HG03439 (cell line): ENCODE measurements around the gene SEPTIN8.
"Not testable (repeated sequence)": the region's sequence is repeated elsewhere in the genome, so short reads cannot be mapped to it uniquely, and the experiment has no call there.

ENCODE experiments used
- ATAC-seq: cut with Tn5 transposase; IDR thresholded peaks from one replicate; pipeline ENCODE4 v1.9.1; 2021; ENCODE audit warnings: mild to moderate bottlenecking, moderate library complexity; ENCODE audit not compliant: unreplicated experiment

SEPTIN8 gene

DNA sequence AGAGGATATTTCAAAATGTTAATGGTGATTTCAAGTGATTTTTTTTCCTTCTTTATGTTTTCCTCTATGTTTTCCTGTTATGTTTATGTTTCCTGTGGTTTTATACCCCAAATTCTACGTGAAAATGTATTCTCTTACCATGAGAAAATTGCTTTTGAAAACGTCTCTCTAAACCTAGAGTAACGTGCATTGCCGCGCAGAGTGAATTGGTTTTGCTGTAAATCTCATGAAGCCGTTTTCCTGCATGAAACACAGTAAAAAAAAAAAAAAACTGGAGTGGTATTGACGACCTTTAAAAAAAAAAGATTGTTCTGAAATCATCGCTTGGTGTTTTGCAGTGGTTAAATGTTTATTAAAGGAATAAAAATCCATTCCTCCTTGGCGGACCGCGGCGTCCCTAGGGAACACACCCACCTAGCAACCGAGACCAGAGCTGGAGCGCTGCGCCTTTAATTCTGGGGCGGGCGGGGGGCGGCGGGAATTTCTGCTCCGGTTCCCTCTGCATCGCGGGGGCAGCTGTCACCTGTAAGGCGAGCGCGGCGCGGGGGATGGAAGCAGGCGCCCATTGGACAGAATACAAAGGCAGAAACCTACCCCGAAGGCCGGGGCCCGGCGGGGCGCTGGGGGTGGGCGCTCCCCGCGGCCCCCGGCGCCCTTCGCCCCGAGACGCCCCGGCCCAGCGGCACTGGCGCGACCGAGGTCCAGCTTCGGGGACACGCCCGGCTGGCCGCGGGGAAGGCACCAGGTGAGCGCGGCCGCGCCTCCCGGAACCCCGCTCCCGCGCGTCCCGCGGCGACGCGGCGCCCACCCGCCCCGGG lies 36.0 kb upstream of the SEPTIN8 start, which contains the start of gene SOWAHA:
SOWAHA (plus strand) TSS at position 522 of the 818 bp plus-strand sequence. CDS start 320 bp downstream, outside the sequence.
- ATAC-seq = no peak

GRCh38 chr5:132812123-132812765 lies 35.2 kb upstream of the SEPTIN8 start:
- ATAC-seq = no peak

DNA sequence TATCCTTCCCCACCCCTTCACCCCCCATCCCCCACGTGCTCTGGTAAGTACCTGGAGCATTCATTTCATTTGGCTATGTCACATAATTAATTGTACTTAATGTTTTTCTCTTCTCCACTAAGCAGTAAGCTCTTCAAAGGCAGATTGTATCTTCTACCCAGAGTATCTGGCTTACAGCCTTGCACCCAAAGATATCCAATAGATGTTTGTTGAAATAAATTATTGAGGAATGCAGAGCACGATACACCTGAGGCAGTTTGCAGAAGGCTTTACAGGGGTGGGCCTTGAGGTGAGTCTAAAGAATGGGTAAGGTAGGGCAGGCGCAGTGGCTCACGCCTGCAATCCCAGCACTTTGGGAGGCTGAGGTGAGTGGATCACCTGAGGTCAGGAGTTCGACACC lies 33.6 kb upstream of the SEPTIN8 start:
- no peak for ATAC-seq

GRCh38 chr5:132808866-132809265 lies 31.8 kb upstream of the SEPTIN8 start:
- no peak for ATAC-seq

- no peak for ATAC-seq
Measured at GRCh38 chr5:132808448-132808847, 31.4 kb upstream of the SEPTIN8 start.

DNA sequence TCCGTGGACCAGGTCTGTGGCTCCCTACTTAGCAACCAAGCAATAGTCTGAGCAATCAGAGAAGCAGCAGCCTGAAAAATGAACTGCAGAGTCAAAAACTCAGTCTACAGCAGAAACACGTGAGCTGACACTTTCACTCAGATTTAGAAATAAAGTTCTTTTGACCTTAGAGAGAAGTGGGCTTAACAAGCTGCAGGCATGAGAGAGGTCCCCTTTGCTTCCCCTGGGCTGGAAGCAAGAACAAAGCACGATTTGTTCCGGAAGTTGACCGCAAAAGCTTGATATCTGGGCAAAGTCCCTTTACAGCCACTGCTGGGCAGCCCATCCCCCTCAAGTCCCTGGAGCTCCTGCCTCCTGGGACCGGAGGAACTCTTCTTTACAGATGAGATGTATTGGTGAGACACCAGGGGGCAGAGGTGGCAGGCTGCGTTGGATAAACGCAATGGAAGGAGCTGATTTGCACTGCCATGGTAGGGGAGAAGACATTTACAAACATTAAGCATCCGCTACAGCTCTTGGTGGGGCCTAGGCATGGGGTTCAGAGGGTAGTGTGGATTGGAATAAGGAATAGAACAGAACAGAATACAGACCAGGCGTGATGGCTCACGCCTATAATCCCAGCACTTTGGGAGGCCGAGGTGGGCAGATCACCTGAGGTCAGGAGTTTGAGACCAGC lies 30.3 kb upstream of the SEPTIN8 start:
- ATAC-seq = no peak

DNA sequence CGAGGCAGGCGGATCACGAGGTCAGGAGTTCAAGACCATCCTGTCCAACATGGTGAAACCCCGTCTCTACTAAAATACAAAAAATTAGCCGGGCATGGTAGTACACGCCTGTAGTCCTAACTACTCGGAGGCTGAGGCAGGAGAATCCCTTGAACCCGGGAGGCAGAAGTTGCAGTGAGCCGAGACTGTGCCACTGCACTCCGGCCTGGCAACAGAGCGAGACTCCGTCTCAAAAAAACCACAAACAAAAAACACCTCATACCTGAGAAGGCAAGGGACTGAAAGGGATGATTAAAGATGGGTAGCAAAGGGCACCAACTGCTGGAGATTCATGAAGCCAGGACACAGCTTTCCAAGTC lies 29.7 kb upstream of the SEPTIN8 start:
- ATAC-seq = not testable (repeated sequence)

DNA sequence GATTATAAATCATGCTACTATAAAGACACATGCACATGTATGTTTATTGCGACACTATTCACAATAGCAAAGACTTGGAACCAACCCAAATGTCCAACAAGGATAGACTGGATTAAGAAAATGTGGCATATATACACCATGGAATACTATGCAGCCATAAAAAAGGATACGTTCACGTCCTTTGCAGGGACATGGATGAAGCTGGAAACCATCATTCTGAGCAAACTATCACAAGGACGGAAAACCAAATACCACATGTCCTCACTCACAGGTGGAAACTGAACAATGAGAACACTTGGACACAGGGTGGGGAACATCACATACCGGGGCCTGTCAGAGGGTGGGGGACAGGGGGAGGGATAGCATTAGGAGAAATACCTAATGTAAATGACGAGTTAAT lies 28.8 kb upstream of the SEPTIN8 start:
- ATAC-seq = not testable (repeated sequence)

DNA sequence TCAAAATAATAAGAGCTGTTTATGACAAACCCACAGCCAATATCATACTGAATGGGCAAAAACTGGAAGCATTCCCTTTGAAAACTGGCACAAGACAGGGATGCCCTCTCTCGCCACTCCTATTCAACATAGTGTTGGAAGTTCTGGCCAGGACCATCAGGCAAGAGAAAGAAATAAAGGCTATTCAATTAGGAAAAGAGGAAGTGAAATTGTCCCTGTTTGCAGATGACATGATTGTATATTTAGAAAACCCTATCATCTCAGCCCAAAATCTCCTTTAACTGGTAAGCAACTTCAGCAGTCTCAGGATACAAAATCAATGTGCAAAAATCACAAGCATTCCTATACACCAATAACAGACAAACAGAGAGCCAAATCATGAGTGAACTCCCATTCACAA lies 27.2 kb upstream of the SEPTIN8 start:
- not testable (repeated sequence) for ATAC-seq

GRCh38 chr5:132802685-132803066 lies 25.6 kb upstream of the SEPTIN8 start:
- not testable (repeated sequence) for ATAC-seq

GRCh38 chr5:132802044-132802684 lies 25.1 kb upstream of the SEPTIN8 start:
- ATAC-seq = no peak

DNA sequence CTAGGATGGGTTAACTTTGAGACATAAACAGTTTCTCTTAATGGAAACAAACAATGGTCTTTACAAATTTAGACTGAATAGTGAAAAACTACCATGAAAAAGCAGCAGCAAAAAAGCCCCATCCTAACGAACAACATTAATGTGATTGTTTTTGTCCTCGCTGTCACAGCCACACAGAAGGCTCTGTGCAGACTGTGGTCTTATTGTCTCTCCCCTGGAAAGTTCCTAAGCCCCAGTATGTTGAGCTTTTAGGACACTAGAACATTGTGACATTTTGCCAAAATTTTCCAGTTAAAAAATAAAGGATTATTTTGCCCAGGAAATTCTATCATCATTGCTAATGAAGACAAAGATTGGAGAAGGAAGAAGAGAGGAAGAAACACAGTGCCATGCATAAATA lies 23.5 kb upstream of the SEPTIN8 start:
- ATAC-seq = no peak

- no peak for ATAC-seq
Measured at GRCh38 chr5:132799392-132799791, 22.4 kb upstream of the SEPTIN8 start.

- ATAC-seq = no peak
Measured at GRCh38 chr5:132797651-132798050, 20.6 kb upstream of the SEPTIN8 start.

- ATAC-seq = no peak
Measured at GRCh38 chr5:132791026-132791425, 14.0 kb upstream of the SEPTIN8 start.

- no peak for ATAC-seq
Measured at GRCh38 chr5:132790201-132790865, 13.3 kb upstream of the SEPTIN8 start.

- ATAC-seq = no peak
Measured at GRCh38 chr5:132788990-132789886, 12.2 kb upstream of the SEPTIN8 start.

DNA sequence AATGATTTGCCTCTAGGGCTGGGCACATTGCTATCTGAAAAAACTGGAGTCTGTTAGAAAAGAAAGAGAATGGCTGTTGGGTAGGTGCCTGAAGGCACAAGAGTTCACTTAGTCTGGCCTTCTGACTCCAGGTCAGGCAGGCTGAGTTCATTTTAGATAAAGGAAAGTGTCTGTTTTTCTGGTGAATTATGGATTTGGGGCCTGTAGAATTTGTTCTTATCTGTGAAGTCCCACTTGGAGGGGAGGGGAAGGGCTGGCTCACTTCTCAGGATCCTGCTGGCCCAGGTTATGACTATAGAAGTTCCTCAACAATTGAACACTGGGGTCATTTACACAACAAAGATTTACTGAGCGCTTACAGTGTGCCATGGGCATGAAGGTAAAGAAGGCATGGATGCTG lies 11.5 kb upstream of the SEPTIN8 start:
- no peak for ATAC-seq

DNA sequence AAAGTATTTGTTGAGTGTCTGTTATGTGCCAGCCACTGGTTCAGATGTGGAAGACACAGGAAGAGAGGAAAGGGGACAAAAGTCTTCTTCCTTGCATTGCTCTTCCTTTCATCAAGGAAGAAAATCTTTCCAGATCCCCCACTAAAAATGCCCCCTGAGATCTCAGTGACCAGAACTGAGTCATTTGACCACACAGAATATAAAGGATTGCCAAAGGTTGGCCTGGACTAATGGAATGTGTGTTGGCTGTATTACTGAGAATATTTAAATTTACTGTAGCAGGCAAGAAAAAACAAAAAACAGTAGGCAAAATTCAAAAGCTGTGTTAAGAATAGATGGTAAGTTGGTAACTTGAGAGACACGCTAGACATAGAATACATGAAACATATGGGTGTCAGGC lies 10.0 kb upstream of the SEPTIN8 start:
- no peak for ATAC-seq

- ATAC-seq = no peak
Measured at GRCh38 chr5:132785864-132786263, 8.8 kb upstream of the SEPTIN8 start.
